GM18861 (cell line): ENCODE data around the gene KCNJ4.

ENCODE experiments used
- ATAC-seq: cut with Tn5 transposase; IDR thresholded peaks from one replicate; pipeline ENCODE4 v1.9.1; 2021; ENCODE audit not compliant: unreplicated experiment

The KCNJ4 gene

GRCh38 chr22:38455076-38455529 lies at the start of gene KCNJ4:
Gene KCNJ4 (minus strand): TSS chr22:38455199. CDS start chr22:38428132, 27,067 bp downstream.
- ATAC-seq, result no peak

GRCh38 chr22:38503021-38503420 lies 48.0 kb upstream of the KCNJ4 start:
- no peak for ATAC-seq

- no peak for ATAC-seq
Measured at GRCh38 chr22:38501797-38502672, 47.0 kb upstream of the KCNJ4 start.

DNA sequence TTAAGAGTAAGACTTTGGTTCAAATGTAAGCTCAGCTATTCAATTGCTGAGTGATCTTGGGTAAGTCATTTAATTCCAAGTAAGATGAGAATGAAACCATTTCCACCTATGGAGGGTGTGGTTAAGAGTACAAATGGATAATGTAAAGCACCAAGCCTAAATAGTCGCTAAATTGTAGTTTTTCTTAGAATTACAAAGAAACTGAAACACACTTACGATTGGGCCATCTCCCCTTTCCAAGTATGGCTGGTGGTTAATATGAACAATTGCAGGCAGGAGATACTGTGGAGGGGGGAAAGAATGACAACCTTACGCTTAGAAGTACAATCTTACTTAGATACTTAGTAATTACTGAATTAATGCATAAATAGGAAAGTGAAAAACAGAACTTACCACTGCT lies 42.9 kb upstream of the KCNJ4 start:
- ATAC-seq, result no peak

DNA sequence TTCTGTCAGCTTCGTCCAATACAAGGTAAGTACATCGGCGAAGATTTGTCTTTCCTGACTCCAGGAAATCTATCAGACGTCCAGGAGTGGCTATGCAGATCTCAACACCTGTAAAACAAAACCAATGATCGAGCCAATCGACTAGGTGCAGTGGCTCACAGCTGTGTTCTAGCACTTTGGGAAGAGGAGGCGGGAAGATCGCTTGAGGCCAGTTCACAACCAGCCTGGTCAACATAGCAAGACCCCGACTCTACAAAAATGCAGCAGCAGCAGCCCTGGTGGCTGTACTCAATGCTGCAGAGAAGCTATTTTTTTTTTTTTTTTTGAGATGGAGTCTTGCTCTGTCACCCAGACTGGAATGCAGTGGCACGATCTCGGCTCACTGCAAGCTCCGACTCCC lies 39.9 kb upstream of the KCNJ4 start:
- ATAC-seq, result no peak

DNA sequence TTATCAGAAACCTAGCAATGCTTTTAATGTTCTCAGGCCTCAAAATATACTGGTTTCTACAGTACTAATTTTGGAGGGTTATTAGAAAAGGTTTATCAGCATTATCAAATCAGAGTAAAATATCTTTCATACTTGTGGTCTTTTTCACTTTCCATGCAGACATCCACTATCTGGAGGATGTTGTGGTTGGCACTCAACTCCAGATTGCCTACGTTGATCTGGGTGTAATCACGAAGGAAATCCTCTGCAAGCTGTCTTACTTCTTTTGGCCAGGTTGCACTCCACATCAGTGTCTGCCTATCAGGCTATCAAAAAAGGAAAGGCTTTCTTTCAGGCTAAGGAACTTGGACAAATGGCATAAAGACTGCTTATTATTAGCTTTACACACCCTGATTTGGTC lies 39.5 kb upstream of the KCNJ4 start:
- ATAC-seq, result no peak

DNA sequence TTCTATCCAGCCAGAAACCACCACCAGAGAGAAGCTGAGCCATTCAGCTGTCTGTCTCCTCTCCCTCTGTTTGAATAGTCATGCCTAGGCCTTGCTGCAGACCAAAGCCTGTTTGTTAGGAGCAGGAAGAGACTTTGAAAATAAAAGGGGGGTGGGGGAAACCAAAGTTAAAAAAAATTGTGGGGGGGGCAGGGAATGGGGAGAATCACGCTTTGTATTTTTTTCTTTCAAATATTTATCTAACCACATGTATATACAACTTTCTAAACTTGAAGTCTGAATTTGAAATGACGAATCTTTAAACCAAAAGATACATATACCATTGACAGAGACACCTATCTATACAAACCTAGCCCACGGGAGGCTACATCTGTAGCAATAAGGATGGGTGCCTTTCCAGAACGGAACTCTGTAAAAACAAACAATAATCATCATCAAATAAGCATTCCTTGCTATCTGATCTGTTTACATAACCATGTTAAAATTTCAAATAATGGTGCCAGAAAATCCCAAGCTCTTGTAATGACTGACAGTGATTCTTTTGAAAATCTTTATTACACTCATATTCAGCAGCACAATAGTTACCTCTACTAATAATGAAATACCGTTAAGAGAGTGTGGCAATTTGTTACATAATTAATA lies 36.8 kb upstream of the KCNJ4 start:
- ATAC-seq, result no peak

DNA sequence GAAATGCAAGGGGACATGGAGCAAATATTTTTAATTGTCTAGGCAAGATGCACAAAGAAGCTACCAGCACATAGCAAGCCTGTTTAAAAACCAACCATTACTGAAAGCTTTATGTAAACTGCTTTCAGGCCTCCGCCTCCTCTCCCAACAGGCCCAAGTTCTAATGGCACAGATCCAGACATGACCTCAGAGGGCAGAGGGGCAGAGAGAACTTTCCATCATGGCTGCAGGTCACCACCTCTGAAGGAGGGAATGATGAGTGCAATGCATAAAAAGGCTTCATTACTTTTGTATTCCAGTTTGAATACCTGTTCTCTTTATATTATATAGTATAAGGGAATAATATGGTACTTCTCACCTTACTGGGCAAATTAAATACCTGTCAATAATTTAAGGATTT lies 35.9 kb upstream of the KCNJ4 start:
- ATAC-seq, result no peak

GRCh38 chr22:38490475-38490874 lies 35.5 kb upstream of the KCNJ4 start:
- no peak for ATAC-seq

GRCh38 chr22:38489561-38490145 lies 34.7 kb upstream of the KCNJ4 start:
- ATAC-seq, result no peak

DNA sequence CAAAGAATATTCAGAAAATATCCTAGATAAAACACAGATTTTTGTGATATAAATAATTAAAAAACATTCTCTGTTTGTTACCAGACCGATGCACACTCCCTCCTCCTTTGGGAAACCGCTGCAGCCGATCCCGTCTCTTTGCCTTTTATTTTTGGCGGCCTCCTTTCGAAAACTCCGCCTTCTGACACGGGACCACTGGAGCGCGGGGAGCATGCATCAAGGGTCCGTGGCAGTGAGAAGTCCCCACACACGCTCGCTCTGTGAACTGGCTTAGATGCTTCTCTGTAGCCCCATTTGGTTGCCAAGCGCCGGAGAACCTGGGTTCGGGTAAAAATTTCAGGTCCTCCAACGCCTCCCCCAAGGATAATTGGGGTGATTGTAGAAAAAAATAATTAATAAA lies 34.1 kb upstream of the KCNJ4 start:
- ATAC-seq, result no peak

GRCh38 chr22:38487946-38488345 lies 32.9 kb upstream of the KCNJ4 start:
- ATAC-seq, result no peak

- ATAC-seq, result no peak
Measured at GRCh38 chr22:38485783-38486182, 30.8 kb upstream of the KCNJ4 start.

DNA sequence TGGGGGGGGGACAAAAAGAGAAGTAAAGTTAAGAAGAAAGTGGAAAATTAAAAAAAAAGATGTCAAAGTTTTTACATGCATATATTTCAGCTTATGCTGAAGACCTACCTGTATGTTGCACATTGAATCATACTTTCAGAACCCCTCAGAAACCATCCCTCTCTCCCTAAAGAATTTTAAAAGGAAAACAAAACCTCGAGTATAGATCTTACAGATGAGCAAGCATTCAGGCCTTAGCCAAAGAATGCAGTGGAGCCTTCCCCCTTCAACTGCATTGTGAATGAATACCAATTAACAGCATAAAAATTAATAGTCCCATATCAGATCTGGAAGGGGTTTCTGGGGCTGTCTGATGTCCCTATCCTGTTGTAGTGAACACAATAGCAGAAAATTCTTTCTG lies 29.2 kb upstream of the KCNJ4 start:
- no peak for ATAC-seq

DNA sequence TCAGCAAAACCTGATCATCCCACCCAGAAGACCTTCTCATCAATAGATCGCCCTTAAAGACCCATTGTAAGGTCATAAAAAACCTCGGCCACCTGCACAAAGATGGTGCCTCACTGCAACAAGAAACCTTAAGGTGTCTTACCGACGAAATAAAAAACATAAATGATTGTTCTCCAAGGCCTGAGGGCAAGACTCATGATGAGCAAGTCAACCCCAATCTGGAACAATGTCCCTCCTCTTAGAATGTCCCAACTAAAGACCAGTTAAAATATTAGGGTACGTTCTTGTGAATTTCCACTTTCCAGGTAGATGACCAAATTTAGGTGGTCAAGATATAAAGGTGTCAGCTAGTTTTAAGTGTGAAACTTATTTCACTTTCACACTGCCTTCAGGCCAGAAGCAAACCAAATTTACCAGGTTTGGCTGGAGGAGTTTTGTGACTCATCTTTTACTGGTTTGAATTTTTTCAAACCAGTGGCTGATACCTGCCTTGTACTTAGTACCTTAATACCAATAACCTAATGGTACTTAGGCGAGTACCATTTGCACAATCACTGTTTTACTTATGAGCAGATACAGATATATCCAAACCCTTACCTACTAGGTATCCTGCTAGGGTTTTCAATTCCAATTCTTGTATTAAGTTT lies 27.8 kb upstream of the KCNJ4 start:
- ATAC-seq, result no peak

- no peak for ATAC-seq
Measured at GRCh38 chr22:38481871-38482332, 26.9 kb upstream of the KCNJ4 start.

DNA sequence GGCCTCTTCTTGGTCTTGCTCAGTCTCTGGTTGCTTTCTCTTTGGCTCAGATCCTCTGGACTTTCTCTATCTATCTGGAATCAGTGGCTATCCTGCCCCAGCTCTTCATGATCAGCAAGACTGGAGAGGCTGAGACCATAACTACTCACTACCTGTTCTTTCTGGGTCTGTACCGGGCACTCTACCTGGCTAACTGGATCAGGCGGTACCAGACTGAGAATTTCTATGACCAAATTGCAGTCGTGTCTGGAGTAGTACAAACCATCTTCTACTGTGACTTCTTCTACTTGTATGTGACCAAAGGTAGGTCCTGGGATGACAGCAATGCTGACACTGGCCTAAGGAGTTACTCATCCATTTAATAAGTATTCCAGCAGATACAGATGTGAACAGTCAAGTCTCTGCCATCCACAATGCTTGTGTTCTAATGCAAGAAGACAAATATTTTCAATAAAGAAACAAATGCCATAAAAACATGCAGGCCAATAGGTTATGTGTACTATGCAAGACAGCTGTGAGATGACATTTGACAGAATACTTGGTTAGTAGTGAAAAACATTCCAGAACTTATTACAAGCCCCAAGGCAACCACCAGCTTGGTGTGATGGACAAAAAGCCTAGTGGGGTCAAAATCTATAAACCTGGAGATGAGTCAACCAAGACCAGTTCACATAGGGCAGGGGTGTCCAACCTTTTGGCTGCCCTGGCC lies 26.3 kb upstream of the KCNJ4 start:
- no peak for ATAC-seq

DNA sequence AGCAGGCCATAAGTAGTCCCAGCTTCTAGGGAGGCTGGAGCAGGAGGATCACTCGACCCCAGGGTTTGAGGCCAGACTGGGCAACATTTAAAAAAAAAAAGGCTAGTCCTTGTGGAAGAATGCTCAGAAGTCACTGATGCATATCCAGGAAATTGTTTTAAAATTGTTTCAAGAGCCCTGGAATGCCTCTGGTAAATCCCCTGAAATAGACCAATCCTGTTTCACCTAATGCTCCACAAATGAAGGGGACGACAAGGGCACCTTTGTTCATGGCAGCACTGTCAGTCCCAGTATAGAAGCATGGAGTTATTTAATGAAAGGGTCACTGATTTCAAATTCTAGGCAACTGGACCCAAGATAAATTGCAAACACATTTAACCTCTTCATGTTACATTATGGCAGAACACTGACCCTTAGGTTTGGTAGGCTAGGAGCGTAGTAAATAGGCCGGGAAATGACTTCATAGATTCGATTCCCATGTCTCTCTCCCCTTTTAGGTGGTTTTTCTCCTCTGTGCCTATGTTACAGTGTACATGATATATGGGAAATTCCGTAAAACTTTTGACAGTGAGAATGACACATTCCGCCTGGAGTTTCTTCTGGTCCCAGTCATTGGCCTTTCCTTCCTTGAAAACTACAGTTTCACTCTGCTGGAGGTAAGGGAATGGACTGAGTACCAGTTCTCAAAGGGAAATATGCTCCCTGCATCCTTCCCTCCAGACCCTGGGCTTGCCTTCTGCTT lies 24.3 kb upstream of the KCNJ4 start:
- ATAC-seq, result no peak

DNA sequence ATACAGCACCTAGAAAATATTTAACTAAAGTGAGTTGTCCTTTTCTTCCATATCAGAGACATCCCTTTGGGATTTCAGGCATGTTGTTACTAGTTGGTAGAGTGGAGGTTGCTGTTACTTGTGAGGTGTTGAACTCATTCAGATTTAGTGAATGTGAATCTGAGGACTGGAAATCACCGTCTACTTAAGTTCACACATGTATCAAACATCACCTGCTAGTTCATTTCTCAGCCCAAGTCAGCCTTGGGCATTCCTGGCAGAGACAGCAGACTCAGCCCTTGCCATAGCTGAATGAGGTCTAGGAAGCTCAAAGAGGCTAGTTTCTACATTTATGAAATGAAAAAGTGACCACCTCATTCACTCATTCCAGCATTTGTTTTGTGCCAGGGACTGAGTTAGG lies 22.6 kb upstream of the KCNJ4 start:
- ATAC-seq, result no peak

DNA sequence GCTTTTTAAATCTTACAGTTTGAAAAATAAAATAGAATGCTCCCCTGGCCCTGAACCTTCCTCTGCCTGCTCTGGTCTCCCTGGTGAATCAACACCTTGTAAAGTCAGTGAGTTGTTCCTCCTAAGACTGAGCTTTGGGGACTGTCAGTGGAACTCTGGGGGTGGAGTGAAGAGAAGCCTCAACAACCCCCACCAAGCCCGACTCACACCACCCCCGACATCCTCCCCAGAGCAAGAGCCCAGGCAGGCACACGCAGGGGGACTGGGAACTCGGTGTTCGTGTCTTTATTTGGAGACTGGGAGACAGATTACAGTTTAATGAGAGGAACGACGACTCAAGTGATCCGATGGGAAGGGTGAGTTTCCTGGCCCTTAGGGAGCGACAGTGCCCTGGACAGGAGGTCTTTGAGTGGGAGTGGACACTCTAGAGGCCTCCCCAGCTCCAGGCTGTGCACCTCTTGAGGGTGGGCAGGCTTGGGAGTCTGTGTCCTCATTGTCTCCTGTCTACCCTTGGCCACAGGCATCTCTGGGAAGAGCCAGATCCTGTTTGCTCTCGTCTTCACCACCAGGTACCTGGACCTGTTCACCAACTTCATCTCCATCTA lies 19.1 kb upstream of the KCNJ4 start:
- no peak for ATAC-seq
